ENCODE data around the gene BEST4.

- TF ChIP-seq CTCF (IDR thresholded peaks at IDR 0.05) = no peak
- TF ChIP-seq EZH2 (IDR thresholded peaks at IDR 0.05) = no peak
Measured at GRCh38 chr1:44817307-44817706, 29.3 kb upstream of the BEST4 start.

Data from neural progenitor cell (in vitro differentiated cells).